ENCODE measurements around the gene RIN2. TPM values are rescaled to one million over a fixed set of nuclear protein-coding genes. Genes with fewer than 3 reads are reported as not detected.

The RIN2 gene
- total and polyA plus RNA-seq, 4 donors, result 3.4 to 16.6 (median 6.3) TPM

- TF ChIP-seq FOXA2 (IDR thresholded peaks at IDR 0.05), result no peak
- peak; percentile 59 for TF ChIP-seq SP1 (IDR thresholded peaks at IDR 0.05)
- TF ChIP-seq HNF4A (conservative IDR thresholded peaks at IDR 0.05), result peak; percentile 3 to 19
- no peak for TF ChIP-seq TAF1 (conservative IDR thresholded peaks at IDR 0.05)
- TF ChIP-seq FOXA1 (IDR thresholded peaks at IDR 0.05), result no peak
- TF ChIP-seq, protein P1, sequence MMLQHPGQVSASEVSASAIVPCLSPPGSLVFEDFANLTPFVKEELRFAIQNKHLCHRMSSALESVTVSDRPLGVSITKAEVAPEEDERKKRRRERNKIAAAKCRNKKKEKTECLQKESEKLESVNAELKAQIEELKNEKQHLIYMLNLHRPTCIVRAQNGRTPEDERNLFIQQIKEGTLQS (IDR thresholded peaks at IDR 0.05), result no peak
- TF ChIP-seq, protein P2, sequence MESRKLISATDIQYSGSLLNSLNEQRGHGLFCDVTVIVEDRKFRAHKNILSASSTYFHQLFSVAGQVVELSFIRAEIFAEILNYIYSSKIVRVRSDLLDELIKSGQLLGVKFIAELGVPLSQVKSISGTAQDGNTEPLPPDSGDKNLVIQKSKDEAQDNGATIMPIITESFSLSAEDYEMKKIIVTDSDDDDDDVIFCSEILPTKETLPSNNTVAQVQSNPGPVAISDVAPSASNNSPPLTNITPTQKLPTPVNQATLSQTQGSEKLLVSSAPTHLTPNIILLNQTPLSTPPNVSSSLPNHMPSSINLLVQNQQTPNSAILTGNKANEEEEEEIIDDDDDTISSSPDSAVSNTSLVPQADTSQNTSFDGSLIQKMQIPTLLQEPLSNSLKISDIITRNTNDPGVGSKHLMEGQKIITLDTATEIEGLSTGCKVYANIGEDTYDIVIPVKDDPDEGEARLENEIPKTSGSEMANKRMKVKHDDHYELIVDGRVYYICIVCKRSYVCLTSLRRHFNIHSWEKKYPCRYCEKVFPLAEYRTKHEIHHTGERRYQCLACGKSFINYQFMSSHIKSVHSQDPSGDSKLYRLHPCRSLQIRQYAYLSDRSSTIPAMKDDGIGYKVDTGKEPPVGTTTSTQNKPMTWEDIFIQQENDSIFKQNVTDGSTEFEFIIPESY (IDR thresholded peaks at IDR 0.05), result peak; percentile 26
These were observed 448 bp upstream of the RIN2 start (continued) for GRCh38 chr20:19757487-19758132.

- DNase-seq (ENCODE audit: low spot score), result peak; percentile 57
- Histone ChIP-seq H3K4me3 (ENCODE audit: low read depth in 1 of 3, low read length in 3 of 3) (peak overlapping the region; percentile 65 to 85 (median 83)), H3K36me3 (ENCODE audit: control insufficient read depth in 4 of 4, insufficient read depth in 3 of 4, low read depth in 1 of 4, low read length in 3 of 4) (no peaks in the 10 kb centered on the region), H3K9me3 (ENCODE audit: control insufficient read depth in 4 of 4, low read length in 3 of 4) (no peaks in the 10 kb centered on the region), H3K4me1 (ENCODE audit: control insufficient read depth in 4 of 4, insufficient read depth in 4 of 4, low read length in 3 of 4) (peaks cover 5 to 33% (median 16%) of the 10 kb centered on the region in 4 donors), H3K9ac (ENCODE audit: low read depth in 1 of 2, low read length in 2 of 2) (peak overlapping the region; percentile 49 to 66), H3K27me3 (ENCODE audit: control insufficient read depth in 4 of 4, insufficient read depth in 4 of 4, low read length in 3 of 4) (no peaks in the 10 kb centered on the region), H3K27ac (ENCODE audit: low read depth in 1 of 2, low read length in 2 of 2) (peak overlapping the region; percentile 93 to 94)
- TF ChIP-seq RAD21 (IDR thresholded peaks at IDR 0.05) (peak in 1 of 2 donors; percentile 12), GABPA (IDR thresholded peaks at IDR 0.05 in 1 of 2, conservative IDR thresholded peaks at IDR 0.05 in 1 of 2) (no peak), SP1 (IDR thresholded peaks at IDR 0.05) (peak; percentile 53), JUND (IDR thresholded peaks at IDR 0.05) (no peak), MAX (IDR thresholded peaks at IDR 0.05) (no peak), FOXA1 (IDR thresholded peaks at IDR 0.05) (no peak), RXRA (IDR thresholded peaks at IDR 0.05) (peak; percentile 45 to 79), EGR1 (IDR thresholded peaks at IDR 0.05; ENCODE audit: low read depth in 2 of 2) (peak in 1 of 2 donors; percentile 38), FOXA2 (IDR thresholded peaks at IDR 0.05) (no peak), TAF1 (conservative IDR thresholded peaks at IDR 0.05) (no peak), NR2F2 (IDR thresholded peaks at IDR 0.05) (peak; percentile 7), YY1 (IDR thresholded peaks at IDR 0.05) (peak; percentile 8), HNF4A (conservative IDR thresholded peaks at IDR 0.05) (peak in 1 of 2 donors; percentile 7), HNF4G (IDR thresholded peaks at IDR 0.05) (no peak)
- TF ChIP-seq, protein P3, sequence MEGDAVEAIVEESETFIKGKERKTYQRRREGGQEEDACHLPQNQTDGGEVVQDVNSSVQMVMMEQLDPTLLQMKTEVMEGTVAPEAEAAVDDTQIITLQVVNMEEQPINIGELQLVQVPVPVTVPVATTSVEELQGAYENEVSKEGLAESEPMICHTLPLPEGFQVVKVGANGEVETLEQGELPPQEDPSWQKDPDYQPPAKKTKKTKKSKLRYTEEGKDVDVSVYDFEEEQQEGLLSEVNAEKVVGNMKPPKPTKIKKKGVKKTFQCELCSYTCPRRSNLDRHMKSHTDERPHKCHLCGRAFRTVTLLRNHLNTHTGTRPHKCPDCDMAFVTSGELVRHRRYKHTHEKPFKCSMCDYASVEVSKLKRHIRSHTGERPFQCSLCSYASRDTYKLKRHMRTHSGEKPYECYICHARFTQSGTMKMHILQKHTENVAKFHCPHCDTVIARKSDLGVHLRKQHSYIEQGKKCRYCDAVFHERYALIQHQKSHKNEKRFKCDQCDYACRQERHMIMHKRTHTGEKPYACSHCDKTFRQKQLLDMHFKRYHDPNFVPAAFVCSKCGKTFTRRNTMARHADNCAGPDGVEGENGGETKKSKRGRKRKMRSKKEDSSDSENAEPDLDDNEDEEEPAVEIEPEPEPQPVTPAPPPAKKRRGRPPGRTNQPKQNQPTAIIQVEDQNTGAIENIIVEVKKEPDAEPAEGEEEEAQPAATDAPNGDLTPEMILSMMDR (IDR thresholded peaks at IDR 0.05; ENCODE audit: low read depth, low read length, missing input control), result peak; percentile 8
- TF ChIP-seq, protein P1 (IDR thresholded peaks at IDR 0.05), result no peak
- TF ChIP-seq, protein P2 (IDR thresholded peaks at IDR 0.05), result no peak
- TF ChIP-seq, protein P4, sequence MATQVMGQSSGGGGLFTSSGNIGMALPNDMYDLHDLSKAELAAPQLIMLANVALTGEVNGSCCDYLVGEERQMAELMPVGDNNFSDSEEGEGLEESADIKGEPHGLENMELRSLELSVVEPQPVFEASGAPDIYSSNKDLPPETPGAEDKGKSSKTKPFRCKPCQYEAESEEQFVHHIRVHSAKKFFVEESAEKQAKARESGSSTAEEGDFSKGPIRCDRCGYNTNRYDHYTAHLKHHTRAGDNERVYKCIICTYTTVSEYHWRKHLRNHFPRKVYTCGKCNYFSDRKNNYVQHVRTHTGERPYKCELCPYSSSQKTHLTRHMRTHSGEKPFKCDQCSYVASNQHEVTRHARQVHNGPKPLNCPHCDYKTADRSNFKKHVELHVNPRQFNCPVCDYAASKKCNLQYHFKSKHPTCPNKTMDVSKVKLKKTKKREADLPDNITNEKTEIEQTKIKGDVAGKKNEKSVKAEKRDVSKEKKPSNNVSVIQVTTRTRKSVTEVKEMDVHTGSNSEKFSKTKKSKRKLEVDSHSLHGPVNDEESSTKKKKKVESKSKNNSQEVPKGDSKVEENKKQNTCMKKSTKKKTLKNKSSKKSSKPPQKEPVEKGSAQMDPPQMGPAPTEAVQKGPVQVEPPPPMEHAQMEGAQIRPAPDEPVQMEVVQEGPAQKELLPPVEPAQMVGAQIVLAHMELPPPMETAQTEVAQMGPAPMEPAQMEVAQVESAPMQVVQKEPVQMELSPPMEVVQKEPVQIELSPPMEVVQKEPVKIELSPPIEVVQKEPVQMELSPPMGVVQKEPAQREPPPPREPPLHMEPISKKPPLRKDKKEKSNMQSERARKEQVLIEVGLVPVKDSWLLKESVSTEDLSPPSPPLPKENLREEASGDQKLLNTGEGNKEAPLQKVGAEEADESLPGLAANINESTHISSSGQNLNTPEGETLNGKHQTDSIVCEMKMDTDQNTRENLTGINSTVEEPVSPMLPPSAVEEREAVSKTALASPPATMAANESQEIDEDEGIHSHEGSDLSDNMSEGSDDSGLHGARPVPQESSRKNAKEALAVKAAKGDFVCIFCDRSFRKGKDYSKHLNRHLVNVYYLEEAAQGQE (IDR thresholded peaks at IDR 0.05), result no peak
- WGBS, result 1% methylated on average over 54 of the region's 54 CpGs
These were observed 658 bp downstream of the RIN2 start for GRCh38 chr20:19758501-19759331.

Data from liver (tissue), 9 donors.